A549 (cell line): Measurements from ENCODE around the gene FSTL4. TPM values are rescaled to one million over a fixed set of nuclear protein-coding genes. Genes with fewer than 3 reads are reported as not detected.

Experiments used
- ATAC-seq, 2 experiments: fragments of 200-7000 bp in 1 of 2; fragments of >200 bp in 1 of 2; cut with Nextera tagmentation in 1 of 2; cut with Tn5 transposase in 1 of 2; 3 replicates each; pipeline versions ENCODE4 v1.8.0 to v1.9.1; 2018 to 2020; ENCODE audit warnings: mild to moderate bottlenecking in 1 of 2, moderate library complexity in 1 of 2
- CTCF ChIA-PET: fragments of 300-600 bp; sonication (Branson Sonifier 250); formaldehyde crosslinking; extraction: SDS; loops from one replicate; lab custom pipeline; 2021; ENCODE audit warnings: antibody characterized with exemption, inconsistent platforms; lab: Yijun Ruan, JAX
- POLR2A ChIA-PET: fragments of 350-600 bp; formaldehyde crosslinking; extraction: SDS; loops from one replicate; lab custom pipeline; 2021; ENCODE audit warnings: antibody characterized with exemption, inconsistent platforms; lab: Yijun Ruan, JAX
- DNase-seq, 2 experiments: peaks; one replicate each; pipeline versions ENCODE4 v3.0.0 to v3.0.0-alpha.2; 2011 to 2016; ENCODE audit warnings: low read depth in 1 of 2, low spot score in 1 of 2
- FAIRE-seq: peaks from 2 replicates; lab custom pipeline; 2011; peaks lifted over from hg19 to GRCh38; lab: Jason Lieb, UNC
- H3K27ac ChIP-seq, 2 experiments: fragments of >200 bp; sonication (Bioruptor Twin); formaldehyde crosslinking; 3 replicates each; pipeline ENCODE4 v1.5.1; 2016 to 2017
- H3K4me1 ChIP-seq: fragments of >200 bp; sonication (Bioruptor Twin); formaldehyde crosslinking; 3 replicates; pipeline ENCODE4 v1.6.1; 2016
- H3K4me2 ChIP-seq: fragments of >200 bp; sonication (Bioruptor Twin); formaldehyde crosslinking; 3 replicates; pipeline ENCODE4 v1.6.1; 2016
- H3K4me3 ChIP-seq: fragments of >200 bp; sonication (Bioruptor Twin); formaldehyde crosslinking; 3 replicates; pipeline ENCODE4 v1.5.1; 2016
- H3K9me3 ChIP-seq: fragments of >200 bp; sonication (Bioruptor Twin); formaldehyde crosslinking; 3 replicates; pipeline ENCODE4 v1.6.1; 2016
- CHD4 ChIP-seq: fragments of 200-600 bp; sonication (generic); IDR thresholded peaks from 2 replicates; pipeline ENCODE4 v1.6.1; 2016; ENCODE audit warnings: antibody characterized with exemption, mild to moderate bottlenecking, borderline replicate concordance
- EHMT2 ChIP-seq: fragments of 200-600 bp; sonication (generic); IDR thresholded peaks from 2 replicates; pipeline ENCODE4 v1.6.1; 2016; ENCODE audit warnings: antibody characterized with exemption, low read depth, mild to moderate bottlenecking, moderate library complexity
- FOSL2 ChIP-seq, 2 experiments: fragments of 450-650 bp in 1 of 2; fragments of >200 bp in 1 of 2; sonication (Bioruptor Twin) in 1 of 2; formaldehyde crosslinking; IDR thresholded peaks; 2 replicates each; pipeline versions ENCODE4 v1.5.0 to v1.6.1; 2016 to 2020; ENCODE audit warnings: mild to moderate bottlenecking in 1 of 2, moderate library complexity in 1 of 2
- FOXS1 ChIP-seq: fragments of 250-450 bp; sonication (Bioruptor Pico); IDR thresholded peaks from 2 replicates; pipeline ENCODE4 v1.5.0; 2020; ENCODE audit warnings: mild to moderate bottlenecking, moderate library complexity
- GATA3 ChIP-seq: IDR thresholded peaks from 2 replicates; pipeline ENCODE4 v1.6.1; 2012; ENCODE audit warnings: borderline replicate concordance
- HMGXB4 ChIP-seq: fragments of 250-450 bp; sonication (Bioruptor Pico); IDR thresholded peaks from 2 replicates; pipeline ENCODE4 v1.5.0; 2021; ENCODE audit warnings: mild to moderate bottlenecking, moderate library complexity, borderline replicate concordance
- HOXA7 ChIP-seq: fragments of 250-450 bp; sonication (Bioruptor Pico); IDR thresholded peaks from 2 replicates; pipeline ENCODE4 v1.5.0; 2020; ENCODE audit warnings: mild to moderate bottlenecking, moderate library complexity
- JUN ChIP-seq, 2 experiments: fragments of >200 bp; sonication (Bioruptor Twin); formaldehyde crosslinking; IDR thresholded peaks; 2 replicates in 1 of 2; 3 replicates in 1 of 2; pipeline ENCODE4 v1.6.1; 2016 to 2017
- JUNB ChIP-seq: fragments of >200 bp; sonication (Bioruptor Twin); formaldehyde crosslinking; IDR thresholded peaks from 2 replicates; pipeline ENCODE4 v1.6.1; 2016
- MYC ChIP-seq: IDR thresholded peaks from 2 replicates; pipeline ENCODE4 v1.6.1; 2012; ENCODE audit warnings: mild to moderate bottlenecking, inconsistent platforms, low read length, improper control_type of control experiment, borderline replicate concordance
- NR3C1 ChIP-seq: fragments of >200 bp; sonication (Bioruptor Twin); formaldehyde crosslinking; IDR thresholded peaks from 3 replicates; pipeline ENCODE4 v1.6.1; 2017
- PBX3 ChIP-seq: IDR thresholded peaks from 2 replicates; pipeline ENCODE4 v1.6.1; 2012
- PHF8 ChIP-seq: fragments of 200-600 bp; sonication (generic); IDR thresholded peaks from 2 replicates; pipeline ENCODE4 v1.6.1; 2016; ENCODE audit warnings: low read depth, mild to moderate bottlenecking, antibody characterized with exemption, moderate library complexity, borderline replicate concordance
- POLR2AphosphoS2 ChIP-seq: conservative IDR thresholded peaks from 2 replicates; pipeline ENCODE4 v1.6.1; 2012; ENCODE audit warnings: low read length, improper control_type of control experiment, inconsistent platforms
- RARB ChIP-seq: fragments of 250-450 bp; sonication (Bioruptor Pico); IDR thresholded peaks from 2 replicates; pipeline ENCODE4 v1.8.0; 2021; ENCODE audit warnings: mild to moderate bottlenecking, moderate library complexity
- REST ChIP-seq: fragments of 200-600 bp; sonication (generic); IDR thresholded peaks from 2 replicates; pipeline ENCODE4 v1.6.1; 2016; ENCODE audit warnings: antibody characterized with exemption, mild to moderate bottlenecking, moderate library complexity
- RFX5 ChIP-seq: fragments of 450-650 bp; IDR thresholded peaks from 2 replicates; pipeline ENCODE4 v1.7.1; 2014; ENCODE audit warnings: antibody characterized with exemption, mild to moderate bottlenecking, moderate library complexity
- USF2 ChIP-seq: fragments of 450-650 bp; IDR thresholded peaks from 2 replicates; pipeline ENCODE4 v1.6.1; 2014; ENCODE audit warnings: antibody characterized with exemption
- ZC3H11A ChIP-seq: fragments of 450-650 bp; IDR thresholded peaks from 2 replicates; pipeline ENCODE4 v1.6.1; 2014; ENCODE audit warnings: antibody characterized with exemption, mild to moderate bottlenecking
- ZFP36 ChIP-seq: fragments of 450-650 bp; IDR thresholded peaks from 2 replicates; pipeline ENCODE4 v1.6.1; 2014; ENCODE audit warnings: borderline replicate concordance; ENCODE audit not compliant: partially characterized antibody
- ZSCAN20 ChIP-seq: fragments of 250-450 bp; sonication (Bioruptor Pico); IDR thresholded peaks from 2 replicates; pipeline ENCODE4 v1.8.0; 2022; ENCODE audit warnings: mild to moderate bottlenecking, moderate library complexity
- WGBS: methylation state at CpG from one replicate; pipeline ENCODE4 v1.1.6; 2017; ENCODE audit errors: missing lambda C conversion rate; 5-methylcytosine and 5-hydroxymethylcytosine counted together
- polyA plus RNA-seq, 4 experiments: library from polyadenylated mRNA; depleted of rRNA in 3 of 4; stranded (reverse); fragments of >200 nt; fragmentation: RNase III in 1 of 4; extraction: RNeasy Plus Mini Kit Qiagen cat#74134 plus additional on column Dnase treatment in 1 of 4; gene quantifications; 2 replicates in 3 of 4; 3 replicates in 1 of 4; pipeline ENCODE4 v1.2.3, GENCODE V29; 2011 to 2017

FSTL4 gene
- polyA plus RNA-seq, 2 of the 4 experiments (the other 2 are of a cell fraction): 1.6 to 1.8 TPM

- FAIRE-seq: no peak
- ChIA-PET CTCF (interaction anchor here (0.8 to 8.6 kb wide), 6 partner anchors 10 to 212 kb away, joined by 3 to 59 read pairs (median 3); no protein-coding TSS in a partner anchor), POLR2A (no interaction called here)
- TF ChIP-seq POLR2AphosphoS2 (no peak), HOXA7 (CRISPR knock-in tag) (no peak), RARB (CRISPR knock-in tag) (no peak), EHMT2 (no peak), PHF8 (no peak), HMGXB4 (no peak), MYC (no peak), PBX3 (no peak), NR3C1 (no peak)
- WGBS: 72% methylated on average over 1 of the region's 1 CpG
- DNase-seq: no peak
- no peak overlapping the region for H3K4me2 ChIP-seq
- no peak overlapping the region for H3K4me3 ChIP-seq
- ATAC-seq: no peak
- H3K9me3 ChIP-seq: no peaks in the 10 kb centered on the region
- no peaks in the 10 kb centered on the region for H3K4me1 ChIP-seq
- no peak overlapping the region for H3K27ac ChIP-seq
Measured at GRCh38 chr5:133406977-133407632, 205.2 kb downstream of the FSTL4 start.

- ChIA-PET POLR2A (no interaction called here), CTCF (interaction anchor here (0.8 to 8.6 kb wide), 7 partner anchors 9 to 212 kb away, joined by 3 to 59 read pairs (median 3); no protein-coding TSS in a partner anchor)
- no peaks in the 10 kb centered on the region for H3K9me3 ChIP-seq
- no peak overlapping the region for H3K4me2 ChIP-seq
- TF ChIP-seq CHD4 (no peak), EHMT2 (no peak), ZSCAN20 (CRISPR knock-in tag) (no peak), ZC3H11A (no peak), RFX5 (no peak), ZFP36 (no peak)
- FAIRE-seq (no peak), ATAC-seq (no peak), DNase-seq (no peak)
- no peak overlapping the region for H3K27ac ChIP-seq
- no peaks in the 10 kb centered on the region for H3K4me1 ChIP-seq
- 80% methylated on average over 4 of the region's 4 CpGs for WGBS
- no peak overlapping the region for H3K4me3 ChIP-seq
Measured at GRCh38 chr5:133406208-133406976, 205.9 kb downstream of the FSTL4 start.

- FAIRE-seq: no peak
- WGBS: 74% methylated on average over 17 of the region's 17 CpGs
- CTCF ChIA-PET: interaction anchor here (0.5 to 8.6 kb wide), 9 partner anchors 8 to 206 kb away, joined by 3 to 59 read pairs (median 3); no protein-coding TSS in a partner anchor
- TF ChIP-seq USF2 (no peak), REST (no peak), HMGXB4 (no peak), JUN (IDR thresholded peaks at IDR 0.05) (no peak), RARB (CRISPR knock-in tag) (no peak), FOXS1 (CRISPR knock-in tag) (no peak), GATA3 (no peak), ZSCAN20 (CRISPR knock-in tag) (no peak), JUNB (no peak), FOSL2 (IDR thresholded peaks at IDR 0.05) (no peak), FOSL2 (CRISPR knock-in tag; IDR thresholded peaks at IDR 0.05) (no peak)
Measured at GRCh38 chr5:133405275-133406034, 206.9 kb downstream of the FSTL4 start.

More at GRCh38 chr5:133405275-133406034, 206.9 kb downstream of the FSTL4 start:
- no peak for DNase-seq
- POLR2A ChIA-PET: no interaction called here
- no peak for ATAC-seq
- Histone ChIP-seq H3K9me3 (no peaks in the 10 kb centered on the region), H3K4me1 (no peaks in the 10 kb centered on the region), H3K4me2 (no peak overlapping the region), H3K4me3 (no peak overlapping the region), H3K27ac (no peak overlapping the region)
